Neutrophil (primary cell): Measurements from ENCODE around the gene CFAP92.

Experiments used
- H3K27ac ChIP-seq: fragments of 200-600 bp; sonication (generic); 2 replicates; pipeline ENCODE4 v1.5.1; 2016; ENCODE audit warnings: mild to moderate bottlenecking, moderate library complexity
- H3K27me3 ChIP-seq: fragments of 200-600 bp; sonication (generic); 2 replicates; pipeline ENCODE4 v1.6.0; 2016; ENCODE audit warnings: mild to moderate bottlenecking
- H3K36me3 ChIP-seq: fragments of 200-600 bp; sonication (generic); 2 replicates; pipeline ENCODE4 v1.5.1; 2017
- H3K4me1 ChIP-seq, 2 experiments: fragments of 200-600 bp in 1 of 2; sonication (generic) in 1 of 2; 1 replicate in 1 of 2; 2 replicates in 1 of 2; pipeline versions ENCODE4 v1.5.1 to v1.6.1; 2013 to 2016; ENCODE audit warnings: low read depth in 1 of 2, low read length in 1 of 2, mild to moderate bottlenecking in 1 of 2, moderate library complexity in 1 of 2; ENCODE audit not compliant: control insufficient read depth in 1 of 2, insufficient read depth in 1 of 2
- H3K4me3 ChIP-seq, 2 experiments: fragments of 200-600 bp in 1 of 2; sonication (generic) in 1 of 2; 1 replicate in 1 of 2; 2 replicates in 1 of 2; pipeline ENCODE4 v1.5.1; 2013 to 2016; ENCODE audit warnings: low read depth in 1 of 2, low read length in 1 of 2, mild to moderate bottlenecking in 1 of 2, moderate library complexity in 1 of 2
- H3K9me3 ChIP-seq: fragments of 200-600 bp; sonication (generic); 2 replicates; pipeline ENCODE4 v1.5.1; 2016
- CTCF ChIP-seq: fragments of 200-600 bp; sonication (generic); IDR thresholded peaks from 2 replicates; pipeline ENCODE4 v1.5.1; 2016; ENCODE audit warnings: antibody characterized with exemption

The CFAP92 gene

GRCh38 chr3:128965818-128966217, 28.1 kb downstream of the CFAP92 start:
- H3K27me3 ChIP-seq: no peaks in the 10 kb centered on the region
- peaks cover 4 to 6% of the 10 kb centered on the region in 2 experiments for H3K4me1 ChIP-seq
- no peak overlapping the region for H3K4me3 ChIP-seq
- H3K27ac ChIP-seq: no peak overlapping the region
- no peaks in the 10 kb centered on the region for H3K36me3 ChIP-seq
- H3K9me3 ChIP-seq: no peaks in the 10 kb centered on the region
- TF ChIP-seq CTCF: no peak

- H3K4me1 ChIP-seq: peaks cover under 1% of the 10 kb centered on the region in 2 experiments
- no peak overlapping the region for H3K4me3 ChIP-seq
- no peak overlapping the region for H3K27ac ChIP-seq
- no peaks in the 10 kb centered on the region for H3K9me3 ChIP-seq
- TF ChIP-seq CTCF: no peak
- H3K36me3 ChIP-seq: no peaks in the 10 kb centered on the region
- H3K27me3 ChIP-seq: no peaks in the 10 kb centered on the region
Measured at GRCh38 chr3:128965280-128965679, 28.6 kb downstream of the CFAP92 start.

GRCh38 chr3:128956440-128956839, 37.4 kb downstream of the CFAP92 start:
- TF ChIP-seq CTCF: no peak
- Histone ChIP-seq H3K27ac (no peak overlapping the region), H3K4me3 (no peak overlapping the region), H3K4me1 (no peaks in the 10 kb centered on the region), H3K27me3 (no peaks in the 10 kb centered on the region), H3K36me3 (no peaks in the 10 kb centered on the region), H3K9me3 (no peaks in the 10 kb centered on the region)

DNA sequence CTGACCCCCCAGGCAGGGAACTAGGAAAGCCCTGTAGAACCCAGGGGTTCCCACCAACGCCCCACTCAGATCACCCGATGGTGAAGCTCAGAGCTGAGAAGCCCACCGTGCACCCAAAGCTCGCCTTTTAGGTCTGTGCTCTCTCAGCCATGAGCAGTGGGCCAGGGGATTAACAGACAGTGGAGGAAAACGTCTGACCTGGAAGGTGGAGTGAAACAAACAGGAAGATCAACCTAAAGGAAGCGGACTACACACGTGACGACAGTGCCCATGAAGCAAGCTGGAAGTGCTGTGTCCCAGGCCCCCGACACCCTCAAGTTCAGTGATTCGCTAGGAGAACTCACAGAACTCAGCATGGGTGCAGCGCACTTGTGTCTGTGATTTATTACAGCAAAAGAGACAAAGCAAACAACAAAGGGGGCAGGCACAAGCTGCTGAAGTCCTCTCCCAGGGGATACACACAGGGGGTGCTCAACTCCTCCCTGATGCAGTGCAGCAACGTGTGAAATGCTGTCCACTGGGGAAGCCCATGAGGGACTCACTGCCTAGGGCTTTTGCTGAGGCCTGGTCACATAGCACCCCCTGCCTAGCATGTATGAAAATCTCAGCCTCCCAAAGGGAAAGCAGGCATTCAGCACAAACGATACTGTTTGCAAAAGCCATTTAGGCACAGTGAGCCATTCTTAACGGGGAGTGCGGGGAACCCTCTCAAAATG, 43.5 kb downstream of the CFAP92 start:
- Histone ChIP-seq H3K4me1 (peaks cover 0 to 5% of the 10 kb centered on the region in 2 experiments), H3K9me3 (no peaks in the 10 kb centered on the region), H3K27ac (no peak overlapping the region), H3K27me3 (no peaks in the 10 kb centered on the region), H3K4me3 (no peak overlapping the region), H3K36me3 (no peaks in the 10 kb centered on the region)
- no peak for TF ChIP-seq CTCF

GRCh38 chr3:128949158-128949557, 44.7 kb downstream of the CFAP92 start:
- peaks cover 0 to 5% of the 10 kb centered on the region in 2 experiments for H3K4me1 ChIP-seq
- TF ChIP-seq CTCF: no peak

More at GRCh38 chr3:128949158-128949557, 44.7 kb downstream of the CFAP92 start:
- H3K36me3 ChIP-seq: no peaks in the 10 kb centered on the region
- H3K27me3 ChIP-seq: no peaks in the 10 kb centered on the region
- no peaks in the 10 kb centered on the region for H3K9me3 ChIP-seq
- no peak overlapping the region for H3K27ac ChIP-seq
- no peak overlapping the region for H3K4me3 ChIP-seq
